GM12878 (cell line): Measurements from ENCODE around the gene PAM. TPM values are rescaled to one million over a fixed set of nuclear protein-coding genes. Genes with fewer than 3 reads are reported as not detected.

Experiments used
- ATAC-seq: fragments of 200-7000 bp; cut with Tn5 transposase; 3 replicates; pipeline ENCODE4 v1.9.1; 2020; ENCODE audit warnings: mild to moderate bottlenecking, moderate library complexity
- BruUV-seq: library from RNA; stranded (reverse); fragments of 400-500 nt; replicated peaks from 2 replicates; lab custom pipeline; 2021; lab: Mats Ljungman, UMichigan
- CTCF ChIA-PET: fragments of 300-600 bp; sonication (Branson Sonifier 250); formaldehyde crosslinking; extraction: SDS; loops from one replicate; lab custom pipeline; 2021; ENCODE audit warnings: inconsistent platforms; lab: Yijun Ruan, JAX
- POLR2A ChIA-PET: fragments of 350-600 bp; formaldehyde crosslinking; extraction: SDS; loops from one replicate; lab custom pipeline; 2021; ENCODE audit warnings: inconsistent platforms; lab: Charles Lee
- RAD21 ChIA-PET: fragments of 300-600 bp; sonication (Branson Sonifier 250); formaldehyde crosslinking; loops from one replicate; lab custom pipeline; 2023; ENCODE audit warnings: antibody characterized with exemption; ENCODE audit not compliant: unreplicated experiment; lab: Charles Lee
- SMC1A ChIA-PET: fragments of 300-600 bp; sonication (Branson Sonifier 250); formaldehyde crosslinking; loops from one replicate; lab custom pipeline; 2023; ENCODE audit not compliant: unreplicated experiment, uncharacterized antibody; lab: Charles Lee
- DNase-seq: peaks from one replicate; pipeline ENCODE4 v3.0.0-alpha.2; 2011; ENCODE audit warnings: low read depth, low spot score
- FAIRE-seq: peaks from 3 replicates; lab custom pipeline; 2011; peaks lifted over from hg19 to GRCh38; lab: Jason Lieb, UNC
- H2AFZ ChIP-seq: 2 replicates; pipeline ENCODE4 v1.6.0; 2011; ENCODE audit warnings: low read depth, low read length, control low read depth; ENCODE audit not compliant: control insufficient read depth
- H3K27ac ChIP-seq: 2 replicates; pipeline ENCODE4 v1.5.1; 2011; ENCODE audit warnings: control low read depth; ENCODE audit not compliant: control insufficient read depth, insufficient read depth
- H3K27me3 ChIP-seq, 2 experiments: replicated peaks in 1 of 2; 2 replicates each; pipeline versions ENCODE4 v1.6.0 to v1.6.1; 2011; ENCODE audit warnings: low read length in 1 of 2; ENCODE audit not compliant: control insufficient read depth in 2 of 2, insufficient read depth in 2 of 2
- H3K36me3 ChIP-seq, 2 experiments: 2 replicates each; pipeline ENCODE4 v1.5.1; 2011; ENCODE audit warnings: low read length in 1 of 2; ENCODE audit not compliant: control insufficient read depth in 2 of 2, insufficient read depth in 2 of 2
- H3K4me1 ChIP-seq: 2 replicates; pipeline ENCODE4 v1.6.1; 2011; ENCODE audit warnings: mild to moderate bottlenecking, low read length, moderate library complexity, mixed read lengths; ENCODE audit not compliant: control insufficient read depth, insufficient read depth
- H3K4me2 ChIP-seq: 2 replicates; pipeline ENCODE4 v1.6.0; 2011; ENCODE audit warnings: control low read depth; ENCODE audit not compliant: control insufficient read depth, insufficient read depth
- H3K4me3 ChIP-seq: fragments of 200-600 bp; sonication (generic); 2 replicates; pipeline ENCODE4 v1.5.1; 2016
- H3K79me2 ChIP-seq: 2 replicates; pipeline ENCODE4 v1.6.0; 2011; ENCODE audit warnings: low read length; ENCODE audit not compliant: control insufficient read depth, insufficient read depth
- H3K9ac ChIP-seq: 2 replicates; pipeline ENCODE4 v1.8.0; 2011; ENCODE audit warnings: low read length, control low read depth, mixed read lengths; ENCODE audit not compliant: control insufficient read depth, insufficient read depth
- H3K9me3 ChIP-seq: replicated peaks from 3 replicates; pipeline ENCODE4 v1.5.1; 2011; ENCODE audit warnings: mild to moderate bottlenecking, low read length; ENCODE audit not compliant: control insufficient read depth, insufficient read depth
- H4K20me1 ChIP-seq: 2 replicates; pipeline ENCODE4 v1.6.0; 2011; ENCODE audit not compliant: control insufficient read depth, insufficient read depth
- BHLHE40 ChIP-seq, 2 experiments: fragments of 450-650 bp in 1 of 2; IDR thresholded peaks; 2 replicates each; pipeline ENCODE4 v1.6.1; 2011 to 2017; ENCODE audit warnings: low read depth in 2 of 2, borderline replicate concordance in 1 of 2, improper control_type of control experiment in 1 of 2, low read length in 1 of 2, mild to moderate bottlenecking in 1 of 2
- EGR1 ChIP-seq, 2 experiments: IDR thresholded peaks; 1 replicate in 1 of 2; 2 replicates in 1 of 2; pipeline ENCODE4 v1.6.1; 2011 to 2012; ENCODE audit warnings: low read depth in 2 of 2, low read length in 2 of 2, borderline replicate concordance in 1 of 2, mild to moderate bottlenecking in 1 of 2, moderate library complexity in 1 of 2
- NRF1 ChIP-seq: conservative IDR thresholded peaks from 2 replicates; pipeline ENCODE4 v1.6.1; 2011; ENCODE audit warnings: mild to moderate bottlenecking, low read depth, low read length, improper control_type of control experiment
- RAD51 ChIP-seq: fragments of 450-650 bp; IDR thresholded peaks from 2 replicates; pipeline ENCODE4 v1.6.1; 2016; ENCODE audit warnings: moderate library complexity, mild to moderate bottlenecking, inconsistent platforms
- RUNX3 ChIP-seq: IDR thresholded peaks from 2 replicates; pipeline ENCODE4 v1.6.1; 2012; ENCODE audit warnings: low read length, inconsistent platforms
- SIX5 ChIP-seq: IDR thresholded peaks from 2 replicates; pipeline ENCODE4 v1.6.1; 2011; ENCODE audit warnings: mild to moderate bottlenecking, low read depth, low read length, moderate library complexity; ENCODE audit not compliant: severe bottlenecking
- WGBS: methylation state at CpG from one replicate; pipeline ENCODE4 v1.1.6; 2016; ENCODE audit warnings: low lambda C conversion rate; ENCODE audit not compliant: insufficient replicate concordance, insufficient coverage; ENCODE audit errors: missing lambda C conversion rate; 5-methylcytosine and 5-hydroxymethylcytosine counted together
- in situ Hi-C: fragments of 300-500 bp; cut with MboI; formaldehyde crosslinking; loops from 9 replicates; pipeline ENCODE4 v1.14.3; 2018; ENCODE audit warnings: mixed read lengths
- intact Hi-C: fragments of 100-400 bp; cut with micrococcal nuclease; formaldehyde crosslinking; loops from one replicate; pipeline ENCODE4 v1.14.2; 2022; ENCODE audit not compliant: unreplicated experiment
- polyA plus RNA-seq, 11 experiments: library from polyadenylated mRNA; depleted of rRNA in 4 of 11; unstranded in 6 of 11; stranded (reverse) in 5 of 11; fragments of >200 nt; fragmentation: Nextera tagmentation in 4 of 11; fragmentation: Illumina TruSeq in 1 of 11; extraction: Ambion mirVana in 4 of 11; extraction: Trizol in 1 of 11; gene quantifications; 1 replicate in 1 of 11; 2 replicates in 10 of 11; pipeline versions ENCODE4 v1.2.1 to v1.2.3, GENCODE V29; 2011 to 2016; ENCODE audit warnings: inconsistent platforms in 2 of 11, missing spikeins in 2 of 11, low read depth in 1 of 11
- total RNA-seq, 4 experiments: library from RNA; depleted of rRNA in 3 of 4; stranded (reverse); fragments of >200 nt in 3 of 4; fragmentation: Illumina TruSeq in 1 of 4; extraction: Trizol in 1 of 4; gene quantifications; 2 replicates each; pipeline versions ENCODE4 v1.2.1 to v1.2.3, GENCODE V29; 2013 to 2021
- TF ChIP-seq, protein P1 (sequence below): IDR thresholded peaks from 2 replicates; pipeline ENCODE4 v1.6.1; 2011; ENCODE audit warnings: borderline replicate concordance, low read depth, mild to moderate bottlenecking, moderate library complexity, mixed read lengths, low read length; ENCODE audit not compliant: insufficient read depth; ENCODE audit errors: extremely low read length

PAM gene
- total and polyA plus RNA-seq, 10 of the 15 experiments (the other 5 are each of a cell fraction or from before 2014, with no cell fraction given): 5.5 to 72.5 (median 15.4) TPM

GRCh38 chr5:102795526-102795925 lies 40.4 kb downstream of the PAM start (continued):
- no peak for TF ChIP-seq BHLHE40 (IDR thresholded peaks at IDR 0.05; ENCODE audit: borderline replicate concordance in 1 of 2, low read depth in 2 of 2, low read length in 1 of 2)
- no peak for TF ChIP-seq RUNX3
- TF ChIP-seq EGR1 (IDR thresholded peaks at IDR 0.05; ENCODE audit: borderline replicate concordance in 1 of 2, low read depth in 2 of 2, low read length in 2 of 2): no peak

GRCh38 chr5:102796009-102796408 lies 40.9 kb downstream of the PAM start:
- in situ Hi-C loops (no loop called here), intact Hi-C loops (no loop called here)
- TF ChIP-seq, protein P1, sequence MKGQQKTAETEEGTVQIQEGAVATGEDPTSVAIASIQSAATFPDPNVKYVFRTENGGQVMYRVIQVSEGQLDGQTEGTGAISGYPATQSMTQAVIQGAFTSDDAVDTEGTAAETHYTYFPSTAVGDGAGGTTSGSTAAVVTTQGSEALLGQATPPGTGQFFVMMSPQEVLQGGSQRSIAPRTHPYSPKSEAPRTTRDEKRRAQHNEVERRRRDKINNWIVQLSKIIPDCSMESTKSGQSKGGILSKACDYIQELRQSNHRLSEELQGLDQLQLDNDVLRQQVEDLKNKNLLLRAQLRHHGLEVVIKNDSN: no peak
- TF ChIP-seq SIX5: no peak
- no peak for TF ChIP-seq RAD51
- TF ChIP-seq NRF1: no peak
- ATAC-seq: no peak
- Histone ChIP-seq H3K4me2 (no peak overlapping the region), H3K9ac (no peak overlapping the region), H2AFZ (no peak overlapping the region), H3K9me3 (no peaks in the 10 kb centered on the region), H4K20me1 (no peaks in the 10 kb centered on the region), H3K27ac (no peak overlapping the region), H3K36me3 (no peaks in the 10 kb centered on the region), H3K27me3 (no peaks in the 10 kb centered on the region), H3K4me1 (no peaks in the 10 kb centered on the region), H3K4me3 (no peak overlapping the region), H3K79me2 (peaks cover 1% of the 10 kb centered on the region)
- no peak for DNase-seq
- CTCF ChIA-PET: interaction anchor here (0.9 to 4.0 kb wide), 2 partner anchors 15 to 225 kb away, joined by 3 to 19 read pairs; no protein-coding TSS in a partner anchor
- no peak for FAIRE-seq
- BruUV-seq: no TSS peak
- WGBS: 91% methylated on average over 2 of the region's 2 CpGs
- POLR2A ChIA-PET: no interaction called here
- SMC1A ChIA-PET: interaction anchor here (1.2 to 1.3 kb wide), 2 partner anchors 14 to 175 kb away, joined by 3 read pairs; no protein-coding TSS in a partner anchor
- RAD21 ChIA-PET: no interaction called here
